Measurements from ENCODE around the gene GBP4.

DNA sequence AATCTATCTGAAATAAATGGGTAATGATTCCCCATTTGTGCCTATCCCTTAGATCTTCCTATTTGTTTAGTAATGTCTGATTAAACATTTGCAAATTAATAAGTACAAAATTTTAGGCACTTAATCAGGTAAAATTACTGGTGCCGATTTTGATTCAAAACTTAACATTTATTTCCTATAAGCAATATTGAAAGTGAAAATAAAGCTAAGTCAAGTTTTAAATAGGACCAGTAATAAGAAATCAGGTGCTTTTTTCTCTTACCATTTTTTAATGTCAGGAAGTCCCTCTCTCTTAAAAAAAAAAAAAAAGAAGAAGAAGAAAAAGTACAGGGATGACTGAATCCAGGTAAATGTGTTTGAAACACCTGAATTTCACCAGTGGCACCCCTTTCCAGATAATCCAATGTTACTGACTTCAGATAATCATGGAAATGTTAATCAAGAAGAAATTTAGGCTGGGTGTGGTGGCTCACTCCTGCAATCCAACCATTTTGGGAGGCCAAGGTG lies 836 bp upstream of the GBP4 start:
- TF ChIP-seq, protein P1, sequence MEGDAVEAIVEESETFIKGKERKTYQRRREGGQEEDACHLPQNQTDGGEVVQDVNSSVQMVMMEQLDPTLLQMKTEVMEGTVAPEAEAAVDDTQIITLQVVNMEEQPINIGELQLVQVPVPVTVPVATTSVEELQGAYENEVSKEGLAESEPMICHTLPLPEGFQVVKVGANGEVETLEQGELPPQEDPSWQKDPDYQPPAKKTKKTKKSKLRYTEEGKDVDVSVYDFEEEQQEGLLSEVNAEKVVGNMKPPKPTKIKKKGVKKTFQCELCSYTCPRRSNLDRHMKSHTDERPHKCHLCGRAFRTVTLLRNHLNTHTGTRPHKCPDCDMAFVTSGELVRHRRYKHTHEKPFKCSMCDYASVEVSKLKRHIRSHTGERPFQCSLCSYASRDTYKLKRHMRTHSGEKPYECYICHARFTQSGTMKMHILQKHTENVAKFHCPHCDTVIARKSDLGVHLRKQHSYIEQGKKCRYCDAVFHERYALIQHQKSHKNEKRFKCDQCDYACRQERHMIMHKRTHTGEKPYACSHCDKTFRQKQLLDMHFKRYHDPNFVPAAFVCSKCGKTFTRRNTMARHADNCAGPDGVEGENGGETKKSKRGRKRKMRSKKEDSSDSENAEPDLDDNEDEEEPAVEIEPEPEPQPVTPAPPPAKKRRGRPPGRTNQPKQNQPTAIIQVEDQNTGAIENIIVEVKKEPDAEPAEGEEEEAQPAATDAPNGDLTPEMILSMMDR (IDR thresholded peaks at IDR 0.05; ENCODE audit: poor library complexity), result no peak
- no peak for TF ChIP-seq EZH2phosphoT487 (IDR thresholded peaks at IDR 0.05; ENCODE audit: low read depth, severe bottlenecking, unreplicated experiment)
- no peak for TF ChIP-seq EZH2 (IDR thresholded peaks at IDR 0.05; ENCODE audit: borderline replicate concordance)
